ENCODE measurements around the gene CCL7.
"Not testable (repeated sequence)": the region's sequence is repeated elsewhere in the genome, so short reads cannot be mapped to it uniquely, and the experiment has no call there.

The CCL7 gene

GRCh38 chr17:34269969-34270368 lies at the start of gene CCL7:
Gene CCL7 (plus strand): TSS chr17:34270221. CDS start chr17:34270291, 70 bp downstream.
- no peak for DNase-seq

- no peak for DNase-seq
Observed at GRCh38 chr17:34220752-34221395, 49.1 kb upstream of the CCL7 start.

- no peak for DNase-seq
Observed at GRCh38 chr17:34221411-34221810, 48.6 kb upstream of the CCL7 start.

- no peak for DNase-seq
Observed at GRCh38 chr17:34222722-34223497, 47.1 kb upstream of the CCL7 start.

- DNase-seq = no peak
Observed at GRCh38 chr17:34225046-34225445, 45.0 kb upstream of the CCL7 start.

- no peak for DNase-seq
Observed at GRCh38 chr17:34226011-34226743, 43.8 kb upstream of the CCL7 start.

- no peak for DNase-seq
Observed at GRCh38 chr17:34226744-34227034, 43.3 kb upstream of the CCL7 start.

- not testable (repeated sequence) for DNase-seq
Observed at GRCh38 chr17:34227293-34227692, 42.7 kb upstream of the CCL7 start.

- DNase-seq = no peak
Observed at GRCh38 chr17:34227707-34228106, 42.3 kb upstream of the CCL7 start.

- no peak for DNase-seq
Observed at GRCh38 chr17:34228781-34229180, 41.2 kb upstream of the CCL7 start.

- no peak for DNase-seq
Observed at GRCh38 chr17:34230342-34230741, 39.7 kb upstream of the CCL7 start.

GRCh38 chr17:34234616-34235015 lies 35.4 kb upstream of the CCL7 start:
- DNase-seq = no peak

- DNase-seq = no peak
Observed at GRCh38 chr17:34235389-34236028, 34.5 kb upstream of the CCL7 start.

GRCh38 chr17:34236281-34236892 lies 33.6 kb upstream of the CCL7 start:
- no peak for DNase-seq

- no peak for DNase-seq
Observed at GRCh38 chr17:34237458-34237857, 32.6 kb upstream of the CCL7 start.

GRCh38 chr17:34241062-34241461 lies 29.0 kb upstream of the CCL7 start:
- DNase-seq = no peak

- DNase-seq = no peak
Observed at GRCh38 chr17:34242587-34243363, 27.2 kb upstream of the CCL7 start.

- no peak for DNase-seq
Observed at GRCh38 chr17:34243364-34244320, 26.4 kb upstream of the CCL7 start.

- no peak for DNase-seq
Observed at GRCh38 chr17:34245351-34245905, 24.6 kb upstream of the CCL7 start.

GRCh38 chr17:34246446-34246845 lies 23.6 kb upstream of the CCL7 start:
- no peak for DNase-seq

- DNase-seq = no peak
Observed at GRCh38 chr17:34246881-34247280, 23.1 kb upstream of the CCL7 start.

Measured in activated CD8-positive, alpha-beta memory T cell treated with anti-CD3 and anti-CD28 coated beads for 24 hours (primary cell).